NCI-H1105 treated with DMSO at 0.1 percent for 48 hours (cell line): ENCODE data around the gene ICE1.
"Not testable (repeated sequence)": the region's sequence is repeated elsewhere in the genome, so short reads cannot be mapped to it uniquely, and the experiment has no call there.

ENCODE experiments used
- DNase-seq: peaks from one replicate; lab custom pipeline; 2025; lab: John Stamatoyannopoulos, UW

The ICE1 gene

GRCh38 chr5:5437227-5438172, 15.0 kb downstream of the ICE1 start:
- DNase-seq = no peak

- no peak for DNase-seq
Observed at GRCh38 chr5:5451863-5452262, 29.4 kb downstream of the ICE1 start.

GRCh38 chr5:5453131-5453530, 30.7 kb downstream of the ICE1 start:
- no peak for DNase-seq

GRCh38 chr5:5454391-5454790, 31.9 kb downstream of the ICE1 start:
- no peak for DNase-seq

GRCh38 chr5:5456858-5457257, 34.4 kb downstream of the ICE1 start:
- DNase-seq = no peak

- no peak for DNase-seq
Observed at GRCh38 chr5:5460311-5460710, 37.8 kb downstream of the ICE1 start.

GRCh38 chr5:5461012-5461411, 38.5 kb downstream of the ICE1 start:
- no peak for DNase-seq

- no peak for DNase-seq
Observed at GRCh38 chr5:5464036-5464715, 41.7 kb downstream of the ICE1 start.

- no peak for DNase-seq
Observed at GRCh38 chr5:5466227-5466626, 43.8 kb downstream of the ICE1 start.

GRCh38 chr5:5467737-5468136, 45.3 kb downstream of the ICE1 start:
- DNase-seq = no peak

- no peak for DNase-seq
Observed at GRCh38 chr5:5470933-5471332, 48.5 kb downstream of the ICE1 start.

- DNase-seq = no peak
Observed at GRCh38 chr5:5473226-5473625, 50.7 kb downstream of the ICE1 start.

- DNase-seq = no peak
Observed at GRCh38 chr5:5474961-5475360, 52.5 kb downstream of the ICE1 start.

GRCh38 chr5:5475975-5476374, 53.5 kb downstream of the ICE1 start:
- no peak for DNase-seq

GRCh38 chr5:5479578-5479977, 57.1 kb downstream of the ICE1 start:
- not testable (repeated sequence) for DNase-seq

- no peak for DNase-seq
Observed at GRCh38 chr5:5480481-5481111, 58.1 kb downstream of the ICE1 start.

- no peak for DNase-seq
Observed at GRCh38 chr5:5481206-5481605, 58.7 kb downstream of the ICE1 start.

GRCh38 chr5:5481633-5482032, 59.2 kb downstream of the ICE1 start:
- no peak for DNase-seq

GRCh38 chr5:5483350-5483749, 60.9 kb downstream of the ICE1 start:
- no peak for DNase-seq

GRCh38 chr5:5483880-5484598, 61.6 kb downstream of the ICE1 start:
- DNase-seq = no peak

GRCh38 chr5:5486122-5486521, 63.6 kb downstream of the ICE1 start:
- DNase-seq = no peak
